ENCODE results near the gene AOAH.
"Not testable (repeated sequence)": the region's sequence is repeated elsewhere in the genome, so short reads cannot be mapped to it uniquely, and the experiment has no call there.

The AOAH gene

GRCh38 chr7:36506130-36506798 is 218.0 kb downstream of the AOAH start:
- Histone ChIP-seq H3K4me1 (ENCODE audit: control insufficient read depth, low read depth, low read length) (no peaks in the 10 kb centered on the region), H3K27ac (ENCODE audit: low read length) (no peak overlapping the region), H3K36me3 (ENCODE audit: control insufficient read depth, low read depth, low read length) (no peaks in the 10 kb centered on the region), H3K27me3 (ENCODE audit: control insufficient read depth, insufficient read depth, low read length) (no peaks in the 10 kb centered on the region), H3K4me3 (ENCODE audit: low read length) (no peak overlapping the region), H3K9ac (ENCODE audit: low read length) (no peak overlapping the region), H3K9me3 (ENCODE audit: control insufficient read depth, low read depth, low read length) (no peaks in the 10 kb centered on the region)

GRCh38 chr7:36504617-36505016 is 219.7 kb downstream of the AOAH start:
- H3K27me3 ChIP-seq (ENCODE audit: control insufficient read depth, insufficient read depth, low read length); H3K36me3 ChIP-seq (ENCODE audit: control insufficient read depth, low read depth, low read length); H3K27ac ChIP-seq (ENCODE audit: low read length); H3K4me1 ChIP-seq (ENCODE audit: control insufficient read depth, low read depth, low read length); H3K4me3 ChIP-seq (ENCODE audit: low read length); H3K9ac ChIP-seq (ENCODE audit: low read length); H3K9me3 ChIP-seq (ENCODE audit: control insufficient read depth, low read depth, low read length): not testable (repeated sequence)

DNA sequence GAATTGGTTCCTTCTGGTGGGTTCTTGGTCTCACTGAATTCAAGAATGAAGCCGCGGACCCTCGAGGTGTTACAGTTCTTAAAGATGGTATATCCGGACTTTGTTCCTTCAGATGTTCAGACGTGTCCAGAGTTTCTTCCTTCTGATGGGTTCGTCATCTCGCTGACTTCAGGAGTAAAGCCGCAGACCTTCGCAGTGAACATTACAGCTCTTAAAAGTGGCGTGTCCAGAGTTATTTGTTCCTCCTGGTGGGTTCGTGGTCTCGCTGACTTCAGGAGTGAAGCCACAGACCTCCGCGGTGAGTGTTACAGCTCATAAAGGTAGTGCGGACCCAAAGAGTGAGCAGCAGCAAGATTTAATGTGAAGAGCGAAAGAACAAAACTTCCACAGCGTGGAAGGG is 220.1 kb downstream of the AOAH start:
- not testable (repeated sequence) for H3K27me3 ChIP-seq (ENCODE audit: control insufficient read depth, insufficient read depth, low read length); H3K9me3 ChIP-seq (ENCODE audit: control insufficient read depth, low read depth, low read length); H3K4me3 ChIP-seq (ENCODE audit: low read length); H3K4me1 ChIP-seq (ENCODE audit: control insufficient read depth, low read depth, low read length); H3K27ac ChIP-seq (ENCODE audit: low read length); H3K36me3 ChIP-seq (ENCODE audit: control insufficient read depth, low read depth, low read length); H3K9ac ChIP-seq (ENCODE audit: low read length)

GRCh38 chr7:36497775-36498174 is 226.5 kb downstream of the AOAH start:
- Histone ChIP-seq H3K27me3 (ENCODE audit: control insufficient read depth, insufficient read depth, low read length) (no peaks in the 10 kb centered on the region), H3K36me3 (ENCODE audit: control insufficient read depth, low read depth, low read length) (no peaks in the 10 kb centered on the region), H3K4me3 (ENCODE audit: low read length) (no peak overlapping the region), H3K4me1 (ENCODE audit: control insufficient read depth, low read depth, low read length) (no peaks in the 10 kb centered on the region), H3K9me3 (ENCODE audit: control insufficient read depth, low read depth, low read length) (no peaks in the 10 kb centered on the region), H3K27ac (ENCODE audit: low read length) (no peak overlapping the region), H3K9ac (ENCODE audit: low read length) (no peak overlapping the region)

- H3K9ac ChIP-seq (ENCODE audit: low read length); H3K4me1 ChIP-seq (ENCODE audit: control insufficient read depth, low read depth, low read length); H3K9me3 ChIP-seq (ENCODE audit: control insufficient read depth, low read depth, low read length); H3K27ac ChIP-seq (ENCODE audit: low read length); H3K27me3 ChIP-seq (ENCODE audit: control insufficient read depth, insufficient read depth, low read length); H3K36me3 ChIP-seq (ENCODE audit: control insufficient read depth, low read depth, low read length); H3K4me3 ChIP-seq (ENCODE audit: low read length): not testable (repeated sequence)
These were observed 227.1 kb downstream of the AOAH start for GRCh38 chr7:36497176-36497575.

- no peaks in the 10 kb centered on the region for H3K27me3 ChIP-seq (ENCODE audit: control insufficient read depth, insufficient read depth, low read length)
- H3K4me1 ChIP-seq (ENCODE audit: control insufficient read depth, low read depth, low read length) = no peaks in the 10 kb centered on the region
These were observed 227.7 kb downstream of the AOAH start for GRCh38 chr7:36496576-36496975.

DNA sequence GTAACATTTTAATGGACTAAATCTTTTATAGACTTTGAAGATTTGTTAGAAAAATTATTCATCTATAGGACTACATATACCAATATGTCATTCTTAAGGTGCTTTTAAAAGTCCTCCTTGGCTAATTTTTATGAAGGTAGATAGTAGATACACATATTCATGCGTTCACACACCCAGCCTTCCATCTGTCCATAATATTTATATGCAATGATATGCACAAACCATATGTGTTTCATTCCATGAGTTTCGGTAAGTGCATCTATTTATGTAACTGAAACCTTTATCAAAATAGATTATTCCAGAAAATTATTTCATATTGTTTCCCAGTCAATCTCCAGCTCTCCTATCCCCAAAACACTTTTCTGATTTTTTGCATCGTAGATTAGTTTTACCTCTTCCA is 233.0 kb downstream of the AOAH start:
- H3K36me3 ChIP-seq (ENCODE audit: control insufficient read depth, low read depth, low read length) = no peaks in the 10 kb centered on the region
- H3K4me3 ChIP-seq (ENCODE audit: low read length) = no peak overlapping the region
- H3K27ac ChIP-seq (ENCODE audit: low read length) = no peak overlapping the region
- H3K27me3 ChIP-seq (ENCODE audit: control insufficient read depth, insufficient read depth, low read length) = no peaks in the 10 kb centered on the region
- H3K9ac ChIP-seq (ENCODE audit: low read length) = no peak overlapping the region
- H3K4me1 ChIP-seq (ENCODE audit: control insufficient read depth, low read depth, low read length) = no peaks in the 10 kb centered on the region
- H3K9me3 ChIP-seq (ENCODE audit: control insufficient read depth, low read depth, low read length) = no peaks in the 10 kb centered on the region

More at GRCh38 chr7:36496576-36496975, 227.7 kb downstream of the AOAH start:
- H3K4me3 ChIP-seq (ENCODE audit: low read length) = no peak overlapping the region
- H3K9me3 ChIP-seq (ENCODE audit: control insufficient read depth, low read depth, low read length) = no peaks in the 10 kb centered on the region
- no peak overlapping the region for H3K27ac ChIP-seq (ENCODE audit: low read length)
- no peaks in the 10 kb centered on the region for H3K36me3 ChIP-seq (ENCODE audit: control insufficient read depth, low read depth, low read length)
- H3K9ac ChIP-seq (ENCODE audit: low read length) = no peak overlapping the region

GRCh38 chr7:36490419-36490830 is 233.9 kb downstream of the AOAH start:
- H3K4me3 ChIP-seq (ENCODE audit: low read length) = no peak overlapping the region
- H3K9me3 ChIP-seq (ENCODE audit: control insufficient read depth, low read depth, low read length) = no peaks in the 10 kb centered on the region
- no peak overlapping the region for H3K27ac ChIP-seq (ENCODE audit: low read length)
- no peaks in the 10 kb centered on the region for H3K36me3 ChIP-seq (ENCODE audit: control insufficient read depth, low read depth, low read length)
- H3K9ac ChIP-seq (ENCODE audit: low read length) = no peak overlapping the region
- no peaks in the 10 kb centered on the region for H3K27me3 ChIP-seq (ENCODE audit: control insufficient read depth, insufficient read depth, low read length)
- no peaks in the 10 kb centered on the region for H3K4me1 ChIP-seq (ENCODE audit: control insufficient read depth, low read depth, low read length)

- not testable (repeated sequence) for H3K9ac ChIP-seq (ENCODE audit: low read length); H3K4me3 ChIP-seq (ENCODE audit: low read length); H3K27me3 ChIP-seq (ENCODE audit: control insufficient read depth, insufficient read depth, low read length); H3K4me1 ChIP-seq (ENCODE audit: control insufficient read depth, low read depth, low read length); H3K9me3 ChIP-seq (ENCODE audit: control insufficient read depth, low read depth, low read length); H3K27ac ChIP-seq (ENCODE audit: low read length); H3K36me3 ChIP-seq (ENCODE audit: control insufficient read depth, low read depth, low read length)
These were observed 235.6 kb downstream of the AOAH start for GRCh38 chr7:36488672-36489071.

GRCh38 chr7:36487756-36488336 is 236.4 kb downstream of the AOAH start:
- H3K27ac ChIP-seq (ENCODE audit: low read length) = no peak overlapping the region
- H3K36me3 ChIP-seq (ENCODE audit: control insufficient read depth, low read depth, low read length) = no peaks in the 10 kb centered on the region
- H3K4me3 ChIP-seq (ENCODE audit: low read length) = no peak overlapping the region
- H3K9me3 ChIP-seq (ENCODE audit: control insufficient read depth, low read depth, low read length) = no peaks in the 10 kb centered on the region
- H3K4me1 ChIP-seq (ENCODE audit: control insufficient read depth, low read depth, low read length) = no peaks in the 10 kb centered on the region
- no peaks in the 10 kb centered on the region for H3K27me3 ChIP-seq (ENCODE audit: control insufficient read depth, insufficient read depth, low read length)
- no peak overlapping the region for H3K9ac ChIP-seq (ENCODE audit: low read length)

DNA sequence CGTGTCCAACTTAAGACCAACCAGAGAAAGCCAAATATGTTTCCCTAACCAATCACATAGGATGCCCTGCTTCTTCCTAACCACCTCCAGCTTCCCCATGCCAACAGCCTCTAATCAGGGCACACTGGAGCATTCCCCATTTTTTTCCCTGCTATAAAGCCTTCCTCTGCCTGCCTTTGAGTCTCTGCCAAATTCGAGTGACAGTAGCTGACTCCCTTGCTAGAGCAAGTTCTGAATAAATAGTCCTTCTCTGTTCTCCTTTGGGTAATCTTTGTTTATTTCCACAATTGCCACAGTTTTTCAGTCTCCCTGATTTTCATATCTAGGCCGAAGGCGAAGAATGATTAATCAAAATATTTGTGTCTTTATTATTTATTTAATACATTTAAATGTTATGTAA is 238.0 kb downstream of the AOAH start:
- Histone ChIP-seq H3K9me3 (ENCODE audit: control insufficient read depth, low read depth, low read length) (no peaks in the 10 kb centered on the region), H3K4me1 (ENCODE audit: control insufficient read depth, low read depth, low read length) (no peaks in the 10 kb centered on the region), H3K27me3 (ENCODE audit: control insufficient read depth, insufficient read depth, low read length) (no peaks in the 10 kb centered on the region), H3K27ac (ENCODE audit: low read length) (no peak overlapping the region), H3K4me3 (ENCODE audit: low read length) (no peak overlapping the region), H3K9ac (ENCODE audit: low read length) (no peak overlapping the region), H3K36me3 (ENCODE audit: control insufficient read depth, low read depth, low read length) (no peaks in the 10 kb centered on the region)

GRCh38 chr7:36484265-36484664 is 240.0 kb downstream of the AOAH start:
- no peaks in the 10 kb centered on the region for H3K9me3 ChIP-seq (ENCODE audit: control insufficient read depth, low read depth, low read length)

More at GRCh38 chr7:36484265-36484664, 240.0 kb downstream of the AOAH start:
- Histone ChIP-seq H3K27ac (ENCODE audit: low read length) (no peak overlapping the region), H3K4me3 (ENCODE audit: low read length) (no peak overlapping the region), H3K36me3 (ENCODE audit: control insufficient read depth, low read depth, low read length) (no peaks in the 10 kb centered on the region), H3K27me3 (ENCODE audit: control insufficient read depth, insufficient read depth, low read length) (no peaks in the 10 kb centered on the region), H3K4me1 (ENCODE audit: control insufficient read depth, low read depth, low read length) (no peaks in the 10 kb centered on the region), H3K9ac (ENCODE audit: low read length) (no peak overlapping the region)

Measured in iPS-18a (cell line).